ENCODE data around the gene RASD1.
"Not testable (repeated sequence)": the region's sequence is repeated elsewhere in the genome, so short reads cannot be mapped to it uniquely, and the experiment has no call there.

RASD1 gene

GRCh38 chr17:17469358-17469757 lies 26.8 kb downstream of the RASD1 start:
- DNase-seq (ENCODE audit: low read depth), result no peak

GRCh38 chr17:17468217-17469010 lies 27.8 kb downstream of the RASD1 start:
- no peak for DNase-seq (ENCODE audit: low read depth)

GRCh38 chr17:17467720-17468119 lies 28.5 kb downstream of the RASD1 start:
- no peak for DNase-seq (ENCODE audit: low read depth)

DNA sequence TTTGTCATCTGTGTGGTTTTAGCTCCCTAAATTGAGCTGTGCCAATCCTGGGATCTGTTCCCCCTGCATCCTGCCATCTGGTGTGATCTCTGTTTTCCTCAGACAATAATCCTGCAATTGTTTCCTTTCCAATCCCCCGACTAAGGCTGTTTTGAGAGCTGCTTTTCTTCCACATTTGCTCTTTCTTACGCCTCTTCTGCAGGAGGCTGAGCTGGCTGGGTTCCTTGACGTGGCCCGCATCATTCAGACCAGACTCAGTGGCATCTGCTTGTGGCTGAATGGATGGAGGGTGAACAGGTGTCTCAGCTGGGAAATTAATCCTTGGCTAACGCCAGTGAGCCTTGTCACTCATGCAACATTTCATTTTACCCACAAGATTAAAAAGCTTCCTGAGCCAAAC lies 29.2 kb downstream of the RASD1 start:
- no peak for DNase-seq (ENCODE audit: low read depth)

GRCh38 chr17:17466511-17466910 lies 29.7 kb downstream of the RASD1 start:
- no peak for DNase-seq (ENCODE audit: low read depth)

- not testable (repeated sequence) for DNase-seq (ENCODE audit: low read depth)
Measured at GRCh38 chr17:17465878-17466277, 30.3 kb downstream of the RASD1 start.

DNA sequence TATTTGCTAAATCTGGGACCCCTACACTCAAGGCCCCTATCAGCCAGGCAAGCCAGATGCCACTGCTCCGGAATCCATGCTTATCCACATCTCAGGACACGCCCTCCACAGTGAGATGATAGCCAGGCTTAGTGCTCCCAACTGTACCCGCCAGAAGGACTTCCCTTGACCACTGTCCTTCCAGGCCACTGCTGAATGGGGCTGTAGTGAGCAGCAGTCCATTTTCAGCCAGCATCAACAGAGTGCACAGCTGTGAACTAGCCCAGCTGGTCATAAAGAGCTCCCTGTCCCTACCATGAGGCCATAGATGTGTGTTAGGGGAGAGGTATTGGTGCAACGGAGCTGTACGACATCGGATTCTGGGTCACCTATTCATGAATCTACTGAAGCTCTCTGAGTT lies 32.4 kb downstream of the RASD1 start:
- no peak for DNase-seq (ENCODE audit: low read depth)

DNA sequence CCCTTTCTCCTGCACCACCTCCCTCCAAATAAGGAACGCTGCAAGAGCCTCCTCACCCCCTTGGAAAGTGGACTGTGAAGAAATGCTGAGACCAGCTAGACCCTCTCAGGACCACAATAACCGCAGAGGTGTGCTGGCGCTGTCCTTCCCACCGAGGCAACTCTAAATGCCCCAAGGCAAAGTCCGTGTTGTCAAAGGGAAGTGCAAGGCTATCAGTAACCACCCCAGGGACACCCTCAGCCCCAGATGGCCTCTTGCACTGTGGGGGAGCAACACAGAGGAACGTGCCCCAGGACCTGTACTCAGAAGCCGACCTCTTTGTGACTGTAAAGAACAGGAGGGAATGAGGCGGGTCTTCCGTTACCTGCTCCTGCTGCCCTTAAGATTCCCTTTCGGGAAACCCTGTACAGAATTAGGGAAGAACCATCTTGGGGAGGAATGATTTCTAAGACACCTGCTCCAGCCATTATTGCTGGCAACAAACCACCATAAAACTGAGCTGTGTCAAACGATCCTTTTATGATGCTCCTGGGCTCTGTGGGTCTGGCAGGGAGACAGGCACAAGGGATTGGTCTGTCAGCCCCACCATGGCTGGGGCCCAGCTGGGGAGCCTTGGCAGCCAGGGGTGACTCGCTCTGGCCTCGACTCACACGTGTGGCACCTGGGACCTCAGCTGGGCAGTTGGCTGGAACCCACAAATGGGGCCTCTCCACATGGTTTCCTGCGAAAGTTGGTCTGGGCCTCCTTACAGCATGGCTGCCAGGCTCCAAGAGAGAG lies 34.0 kb downstream of the RASD1 start:
- DNase-seq (ENCODE audit: low read depth), result no peak

GRCh38 chr17:17460038-17460437 lies 36.2 kb downstream of the RASD1 start:
- DNase-seq (ENCODE audit: low read depth), result no peak

DNA sequence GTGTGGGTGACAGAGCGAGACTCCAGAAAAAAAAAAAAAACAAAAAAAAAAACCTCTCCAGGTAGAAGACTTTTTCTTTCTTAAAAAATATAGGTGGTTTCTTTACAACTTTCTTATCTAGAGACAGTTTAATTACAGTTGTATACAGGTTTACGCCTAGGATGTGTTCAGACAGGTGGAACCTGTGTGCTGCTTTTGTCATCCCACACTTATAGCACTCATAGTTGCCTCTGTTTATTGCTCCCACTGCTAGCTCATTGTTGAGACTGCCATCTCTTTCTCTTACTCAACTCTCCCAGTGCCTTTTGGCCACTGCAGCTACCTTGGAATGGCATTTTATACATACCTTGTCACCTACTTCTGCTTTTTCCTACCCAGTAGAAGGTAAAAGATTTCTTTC lies 38.5 kb downstream of the RASD1 start:
- DNase-seq (ENCODE audit: low read depth), result no peak

GRCh38 chr17:17456251-17456650 lies 39.9 kb downstream of the RASD1 start:
- DNase-seq (ENCODE audit: low read depth), result no peak

GRCh38 chr17:17455173-17455572 lies 41.0 kb downstream of the RASD1 start:
- DNase-seq (ENCODE audit: low read depth), result no peak

DNA sequence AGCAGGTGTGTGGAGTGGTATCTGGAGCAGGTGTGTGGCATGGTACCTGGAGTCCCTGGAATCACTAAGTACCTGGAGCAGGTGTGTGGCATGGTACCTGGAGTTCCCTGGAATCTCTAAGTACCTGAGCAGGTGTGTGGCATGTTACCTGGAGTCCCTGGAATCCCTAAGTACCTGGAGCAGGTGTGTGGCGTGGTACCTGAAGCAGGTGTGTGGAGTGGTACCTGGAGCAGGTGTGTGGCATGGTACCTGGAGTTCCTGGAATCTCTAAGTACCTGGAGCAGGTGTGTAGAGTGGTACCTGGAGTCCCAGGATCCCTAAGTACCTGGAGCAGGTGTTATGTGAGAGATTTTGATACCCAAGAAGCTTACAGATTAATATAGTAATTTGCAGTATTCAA lies 41.5 kb downstream of the RASD1 start:
- DNase-seq (ENCODE audit: low read depth), result not testable (repeated sequence)

- DNase-seq (ENCODE audit: low read depth), result no peak
Measured at GRCh38 chr17:17454276-17454675, 41.9 kb downstream of the RASD1 start.

DNA sequence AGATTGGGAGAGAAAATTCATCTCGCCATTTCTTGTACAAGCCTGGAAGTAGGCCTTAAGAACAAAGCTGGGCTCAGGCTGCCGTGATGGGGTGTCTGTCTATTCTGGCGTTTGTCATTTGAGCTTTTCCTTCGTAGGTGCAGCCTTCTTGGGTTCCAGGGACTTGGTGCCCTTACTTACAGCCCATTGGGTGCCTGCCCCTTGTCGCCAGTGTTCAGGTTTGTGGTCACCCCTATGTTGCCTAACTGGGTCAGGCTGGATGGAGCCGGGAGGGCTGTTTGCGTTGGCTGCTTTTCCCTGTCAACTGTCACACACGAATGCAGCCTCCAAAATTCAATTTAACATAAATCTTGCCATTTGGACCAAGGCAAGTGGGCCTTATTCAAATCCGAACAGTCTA lies 43.1 kb downstream of the RASD1 start:
- no peak for DNase-seq (ENCODE audit: low read depth)

- DNase-seq (ENCODE audit: low read depth), result no peak
Measured at GRCh38 chr17:17448723-17449122, 47.5 kb downstream of the RASD1 start.

DNA sequence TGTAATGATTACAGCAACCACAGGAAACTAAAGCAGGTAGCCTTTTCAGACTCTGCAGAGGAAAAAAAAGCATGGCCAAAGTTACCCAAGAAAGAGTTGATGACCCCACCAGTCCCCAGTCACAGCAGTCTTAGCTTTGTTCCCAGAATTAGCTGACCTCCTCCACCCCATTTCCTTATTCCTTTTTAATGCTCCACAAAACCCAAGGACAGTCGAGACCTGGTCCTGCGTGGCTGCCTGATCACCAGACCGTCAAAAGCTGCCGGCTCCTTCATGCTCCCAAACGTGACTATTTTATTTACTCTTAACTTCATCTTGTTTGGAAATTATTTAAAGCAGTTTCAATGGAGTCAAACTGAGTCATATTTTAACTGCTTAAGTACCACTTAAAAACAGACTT lies 48.1 kb downstream of the RASD1 start:
- no peak for DNase-seq (ENCODE audit: low read depth)

DNA sequence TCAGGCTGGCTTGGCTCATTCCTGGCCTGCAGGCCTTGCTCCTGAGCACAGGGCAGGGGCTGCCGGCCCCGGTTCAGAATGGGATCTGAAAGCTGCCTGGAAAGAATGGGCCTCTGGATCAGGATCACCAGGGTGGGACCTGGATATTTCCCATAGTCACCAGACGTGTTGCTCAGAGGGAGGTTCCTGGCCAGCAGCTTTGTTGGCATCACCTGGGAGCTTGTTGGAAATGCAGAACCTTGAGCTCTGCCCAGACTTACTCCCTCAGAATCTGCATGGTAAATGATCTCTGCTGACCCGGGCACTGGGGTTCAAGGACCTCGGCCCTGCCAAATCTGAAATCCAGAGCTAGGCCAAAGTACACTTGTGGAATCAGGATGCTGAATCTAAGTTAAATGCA lies 48.9 kb downstream of the RASD1 start:
- DNase-seq (ENCODE audit: low read depth), result no peak

DNA sequence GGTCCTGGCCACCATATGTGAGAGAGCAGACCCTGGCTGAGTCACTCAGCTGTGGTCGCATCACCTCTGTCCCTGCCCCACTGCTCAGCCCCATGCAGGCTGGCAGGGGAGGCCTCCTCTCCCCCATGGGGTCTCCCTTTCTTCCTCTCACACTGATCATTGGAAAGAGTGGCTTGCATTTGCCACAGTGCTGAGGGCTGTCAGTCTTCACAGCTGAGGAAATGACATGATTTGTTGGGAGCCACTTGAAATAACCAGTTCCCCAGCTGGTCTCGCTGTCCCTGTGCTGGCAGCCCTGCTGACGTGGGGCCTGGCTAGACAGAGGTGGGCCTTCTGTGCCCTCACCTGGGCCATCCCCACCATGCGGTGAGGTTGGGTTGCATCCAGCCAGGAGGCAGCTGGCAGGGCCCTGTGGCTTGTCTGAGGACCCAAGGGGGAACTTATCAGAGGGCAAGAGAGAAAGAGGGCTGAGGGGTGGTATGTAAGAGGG lies 49.5 kb downstream of the RASD1 start:
- DNase-seq (ENCODE audit: low read depth), result no peak

- peak; percentile 26 for DNase-seq (ENCODE audit: low read depth)
Measured at GRCh38 chr17:17445925-17446665, 50.1 kb downstream of the RASD1 start.

DNA sequence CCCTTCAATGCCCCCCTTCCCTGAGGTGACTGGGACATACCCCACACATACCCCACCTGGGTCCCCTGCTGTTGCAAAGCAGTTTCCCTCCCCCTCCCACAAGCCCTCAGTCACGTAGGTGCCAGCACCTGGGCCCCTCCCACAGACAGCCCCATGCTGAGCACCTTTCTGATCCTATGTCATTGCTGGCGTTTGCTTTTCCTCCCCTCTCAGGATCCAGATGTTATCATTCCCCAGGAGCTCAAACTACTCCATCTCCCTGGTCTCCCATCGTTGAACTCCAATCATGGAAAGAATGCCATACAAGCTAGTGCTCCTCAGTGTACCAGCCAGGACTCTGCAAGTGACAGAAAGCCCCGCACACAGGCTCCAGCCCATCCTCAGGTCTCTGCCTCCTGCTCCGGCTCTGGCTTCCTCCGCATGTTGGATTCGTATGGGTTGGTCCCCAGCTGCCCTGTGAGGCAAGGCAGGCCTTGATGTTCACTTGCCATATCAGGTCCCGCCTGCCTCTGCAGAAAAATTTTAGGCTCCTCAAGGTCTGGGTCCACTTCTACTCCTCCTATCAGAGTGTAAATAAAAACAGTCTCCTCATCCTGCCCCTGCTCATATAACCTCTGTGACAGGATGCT lies 50.8 kb downstream of the RASD1 start:
- no peak for DNase-seq (ENCODE audit: low read depth)

Data from fibroblast of the conjunctiva (primary cell).